ENCODE results near the gene TRIP4.
"Not testable (repeated sequence)": the region's sequence is repeated elsewhere in the genome, so short reads cannot be mapped to it uniquely, and the experiment has no call there.

TRIP4 gene

GRCh38 chr15:64387562-64388168 is at the start of gene TRIP4:
Gene TRIP4, plus strand, starts transcription at chr15:64387836. Its CDS starts 28 bp downstream, at chr15:64387864.
- DNase-seq, result peak; percentile 98

- DNase-seq, result no peak
These were observed 47.3 kb upstream of the TRIP4 start for GRCh38 chr15:64340355-64340754.

- DNase-seq, result no peak
These were observed 45.7 kb upstream of the TRIP4 start for GRCh38 chr15:64341961-64342360.

GRCh38 chr15:64343222-64343621 is 44.4 kb upstream of the TRIP4 start:
- DNase-seq, result no peak

GRCh38 chr15:64343841-64344240 is 43.8 kb upstream of the TRIP4 start:
- no peak for DNase-seq

- no peak for DNase-seq
These were observed 42.9 kb upstream of the TRIP4 start for GRCh38 chr15:64344651-64345294.

- DNase-seq, result not testable (repeated sequence)
These were observed 41.4 kb upstream of the TRIP4 start for GRCh38 chr15:64346242-64346641.

GRCh38 chr15:64348455-64348854 is 39.2 kb upstream of the TRIP4 start:
- no peak for DNase-seq

GRCh38 chr15:64349375-64349774 is 38.3 kb upstream of the TRIP4 start:
- no peak for DNase-seq

GRCh38 chr15:64351265-64351664 is 36.4 kb upstream of the TRIP4 start:
- DNase-seq, result no peak

GRCh38 chr15:64354688-64355344 is 32.8 kb upstream of the TRIP4 start:
- DNase-seq, result peak; percentile 37

- peak; percentile 46 for DNase-seq
These were observed 32.2 kb upstream of the TRIP4 start for GRCh38 chr15:64355348-64355943.

GRCh38 chr15:64355944-64356709 is 31.5 kb upstream of the TRIP4 start, which contains the start of gene CSNK1G1:
Gene CSNK1G1, minus strand, starts transcription at chr15:64356173. Its CDS starts 55,674 bp downstream, at chr15:64300499.
- peak; percentile 99 for DNase-seq

GRCh38 chr15:64356710-64357040 is 31.0 kb upstream of the TRIP4 start:
- no peak for DNase-seq

GRCh38 chr15:64361259-64361658 is 26.4 kb upstream of the TRIP4 start:
- DNase-seq, result no peak

- no peak for DNase-seq
These were observed 18.5 kb upstream of the TRIP4 start for GRCh38 chr15:64369078-64369607.

GRCh38 chr15:64371383-64371782 is 16.3 kb upstream of the TRIP4 start:
- DNase-seq, result not testable (repeated sequence)

- DNase-seq, result no peak
These were observed 14.3 kb upstream of the TRIP4 start for GRCh38 chr15:64373360-64373759.

- DNase-seq, result peak; percentile 7
These were observed 8.2 kb upstream of the TRIP4 start for GRCh38 chr15:64379216-64379960.

- peak; percentile 56 for DNase-seq
These were observed 7.3 kb upstream of the TRIP4 start for GRCh38 chr15:64380130-64380870.
